Lower lobe of right lung (tissue), 2 donors: Measurements from ENCODE around the gene RDH12. TPM values are rescaled to one million over a fixed set of nuclear protein-coding genes. Genes with fewer than 3 reads are reported as not detected.
"Not testable (repeated sequence)": the region's sequence is repeated elsewhere in the genome, so short reads cannot be mapped to it uniquely, and the experiment has no call there.

Source experiments
- ATAC-seq, 2 donors: fragments of 200-7000 bp; cut with Tn5 transposase; one replicate each; pipeline ENCODE4 v1.9.1; 2020 to 2022; ENCODE audit warnings: mild to moderate bottlenecking in 2 of 2, moderate library complexity in 2 of 2
- DNase-seq: peaks from one replicate; pipeline ENCODE4 v3.0.0-alpha.2; 2020
- H3K27ac ChIP-seq: fragments of 200-600 bp; one replicate; pipeline ENCODE4 v1.8.0; 2022
- H3K27me3 ChIP-seq: fragments of 200-600 bp; one replicate; pipeline ENCODE4 v1.8.0; 2022; ENCODE audit warnings: low read depth
- H3K36me3 ChIP-seq: fragments of 200-600 bp; one replicate; pipeline ENCODE4 v1.8.0; 2022; ENCODE audit warnings: mild to moderate bottlenecking
- H3K4me1 ChIP-seq: fragments of 200-600 bp; one replicate; pipeline ENCODE4 v1.8.0; 2022
- H3K4me3 ChIP-seq: fragments of 200-600 bp; one replicate; pipeline ENCODE4 v1.8.0; 2022; ENCODE audit warnings: mild to moderate bottlenecking
- H3K9me3 ChIP-seq: fragments of 200-600 bp; one replicate; pipeline ENCODE4 v1.8.0; 2022
- CTCF ChIP-seq: fragments of 200-600 bp; IDR thresholded peaks from one replicate; pipeline ENCODE4 v1.8.0; 2022; ENCODE audit warnings: antibody characterized with exemption, mild to moderate bottlenecking
- intact Hi-C: fragments of 100-400 bp; cut with DNase I; formaldehyde crosslinking; loops from one replicate; pipeline ENCODE4 v1.11.0; 2022
- total RNA-seq: library from RNA; stranded (reverse); fragmentation: NEBNext Ultra II Directional; extraction: Animal tissue kit (Norgen Biotek cat#: 25700); gene quantifications from one replicate; pipeline ENCODE4 v1.2.1, GENCODE V29; 2021
- donor health status: DM: no; HTN: yes; CAD: no; lungs with severe emphysema.

RDH12 gene
- total RNA-seq, 1 donor from 2014 or later = 0.38 TPM

- H3K9me3 ChIP-seq = no peaks in the 10 kb centered on the region
- intact Hi-C loops = no loop called here
- no peak for ATAC-seq
Measured at GRCh38 chr14:67718265-67718664, 16.6 kb downstream of the RDH12 start.

GRCh38 chr14:67719385-67719784 is 17.7 kb downstream of the RDH12 start:
- H3K4me3 ChIP-seq, H3K27ac ChIP-seq, intact Hi-C loops, H3K9me3 ChIP-seq, H3K36me3 ChIP-seq, H3K27me3 ChIP-seq, DNase-seq, ATAC-seq, H3K4me1 ChIP-seq: not testable (repeated sequence)

More at GRCh38 chr14:67718265-67718664, 16.6 kb downstream of the RDH12 start:
- H3K27me3 ChIP-seq = no peaks in the 10 kb centered on the region
- no peak overlapping the region for H3K4me3 ChIP-seq
- no peaks in the 10 kb centered on the region for H3K4me1 ChIP-seq
- H3K36me3 ChIP-seq = no peaks in the 10 kb centered on the region
- no peak for DNase-seq
- TF ChIP-seq CTCF = no peak
- H3K27ac ChIP-seq = no peak overlapping the region

GRCh38 chr14:67719866-67720265 is 18.2 kb downstream of the RDH12 start:
- H3K9me3 ChIP-seq = no peaks in the 10 kb centered on the region
- no peaks in the 10 kb centered on the region for H3K36me3 ChIP-seq
- H3K4me1 ChIP-seq = no peaks in the 10 kb centered on the region
- H3K27me3 ChIP-seq = no peaks in the 10 kb centered on the region
- H3K27ac ChIP-seq = no peak overlapping the region
- DNase-seq (no peak), ATAC-seq (no peak)
- no peak overlapping the region for H3K4me3 ChIP-seq
- intact Hi-C loops = no loop called here
- no peak for TF ChIP-seq CTCF

- intact Hi-C loops = no loop called here
- no peak for ATAC-seq
- H3K36me3 ChIP-seq = no peaks in the 10 kb centered on the region
- no peaks in the 10 kb centered on the region for H3K4me1 ChIP-seq
- TF ChIP-seq CTCF = no peak
- no peaks in the 10 kb centered on the region for H3K27me3 ChIP-seq
- no peak for DNase-seq
- H3K27ac ChIP-seq = no peak overlapping the region
- H3K4me3 ChIP-seq = no peak overlapping the region
- H3K9me3 ChIP-seq = no peaks in the 10 kb centered on the region
Measured at GRCh38 chr14:67721875-67722274, 20.2 kb downstream of the RDH12 start.

GRCh38 chr14:67722293-67722692 is 20.6 kb downstream of the RDH12 start:
- no peaks in the 10 kb centered on the region for H3K4me1 ChIP-seq
- no peaks in the 10 kb centered on the region for H3K36me3 ChIP-seq
- intact Hi-C loops = no loop called here
- TF ChIP-seq CTCF = no peak
- no peaks in the 10 kb centered on the region for H3K9me3 ChIP-seq
- no peaks in the 10 kb centered on the region for H3K27me3 ChIP-seq
- H3K27ac ChIP-seq = no peak overlapping the region
- ATAC-seq (peak in 1 of 2 donors; percentile 29), DNase-seq (no peak)
- no peak overlapping the region for H3K4me3 ChIP-seq

- Histone ChIP-seq H3K27ac (no peak overlapping the region), H3K4me3 (no peak overlapping the region), H3K9me3 (no peaks in the 10 kb centered on the region), H3K36me3 (no peaks in the 10 kb centered on the region), H3K4me1 (no peaks in the 10 kb centered on the region), H3K27me3 (no peaks in the 10 kb centered on the region)
- TF ChIP-seq CTCF = no peak
- no peak for ATAC-seq
- intact Hi-C loops = no loop called here
- no peak for DNase-seq
Measured at GRCh38 chr14:67725171-67725570, 23.5 kb downstream of the RDH12 start.
